Neural progenitor cell (in vitro differentiated cells): ENCODE measurements around the gene PNMA8A. TPM values are rescaled to one million over a fixed set of nuclear protein-coding genes. Genes with fewer than 3 reads are reported as not detected.

Experiments
- DNase-seq: peaks from one replicate; pipeline ENCODE4 v3.0.0-alpha.2; 2016; ENCODE audit warnings: low spot score
- H2AFZ ChIP-seq: fragments of 200-600 bp; sonication (generic); replicated peaks from 2 replicates; pipeline ENCODE4 v1.6.1; 2016; ENCODE audit warnings: antibody characterized with exemption
- H3F3A ChIP-seq: fragments of 200-600 bp; sonication (generic); 2 replicates; pipeline ENCODE4 v1.6.1; 2016; ENCODE audit warnings: antibody characterized with exemption, low read depth
- H3K27ac ChIP-seq: fragments of 200-600 bp; sonication (generic); 2 replicates; pipeline ENCODE4 v1.5.1; 2016; ENCODE audit warnings: mild to moderate bottlenecking
- H3K27me3 ChIP-seq: fragments of 200-600 bp; sonication (generic); 2 replicates; pipeline ENCODE4 v1.6.1; 2016; ENCODE audit warnings: mild to moderate bottlenecking, moderate library complexity
- H3K36me3 ChIP-seq: fragments of 200-600 bp; sonication (generic); 2 replicates; pipeline ENCODE4 v1.5.1; 2016
- H3K4me1 ChIP-seq: fragments of 200-600 bp; sonication (generic); 2 replicates; pipeline ENCODE4 v1.6.1; 2016; ENCODE audit warnings: mixed run types
- H3K4me2 ChIP-seq: fragments of 200-600 bp; sonication (generic); 2 replicates; pipeline ENCODE4 v1.6.1; 2016
- H3K4me3 ChIP-seq: fragments of 200-600 bp; sonication (generic); 2 replicates; pipeline ENCODE4 v1.5.1; 2016
- H3K79me2 ChIP-seq: fragments of 200-600 bp; sonication (generic); 2 replicates; pipeline ENCODE4 v1.6.1; 2016; ENCODE audit warnings: low read depth
- H3K9ac ChIP-seq: fragments of 200-600 bp; sonication (generic); 2 replicates; pipeline ENCODE4 v1.6.1; 2016
- H3K9me3 ChIP-seq: fragments of 200-600 bp; sonication (generic); 2 replicates; pipeline ENCODE4 v1.5.1; 2016; ENCODE audit warnings: low read depth
- H4K20me1 ChIP-seq: fragments of 200-600 bp; sonication (generic); 2 replicates; pipeline ENCODE4 v1.6.1; 2016; ENCODE audit warnings: low read depth
- H3K27ac Mint-ChIP-seq: 3 replicates; pipeline ENCODE4 v1.8.0; 2021; ENCODE audit warnings: mixed read lengths
- H3K27me3 Mint-ChIP-seq: 2 replicates; pipeline ENCODE4 v1.8.0; 2022; ENCODE audit warnings: low read depth, mild to moderate bottlenecking, inconsistent platforms, moderate library complexity, mixed read lengths; ENCODE audit not compliant: insufficient read depth
- H3K36me3 Mint-ChIP-seq: 3 replicates; pipeline ENCODE4 v1.8.0; 2021; ENCODE audit warnings: mixed read lengths
- H3K4me1 Mint-ChIP-seq: 3 replicates; pipeline ENCODE4 v1.8.0; 2021; ENCODE audit warnings: mixed read lengths
- H3K4me3 Mint-ChIP-seq: 3 replicates; pipeline ENCODE4 v1.8.0; 2021; ENCODE audit warnings: mild to moderate bottlenecking, moderate library complexity, mixed read lengths
- H3K9me3 Mint-ChIP-seq: 3 replicates; pipeline ENCODE4 v1.8.0; 2020; ENCODE audit warnings: mixed read lengths
- EZH2 ChIP-seq: fragments of 200-600 bp; sonication (generic); IDR thresholded peaks from 2 replicates; pipeline ENCODE4 v1.6.1; 2017; ENCODE audit warnings: antibody characterized with exemption, mild to moderate bottlenecking, moderate library complexity
- EZH2phosphoT487 ChIP-seq: fragments of 200-600 bp; sonication (generic); IDR thresholded peaks from 2 replicates; pipeline ENCODE4 v1.6.1; 2017; ENCODE audit warnings: antibody characterized with exemption
- total RNA-seq: library from RNA; depleted of rRNA; stranded (reverse); fragments of >200 nt; gene quantifications from 2 replicates; pipeline ENCODE4 v1.2.3, GENCODE V29; 2015; ENCODE audit warnings: low replicate concordance
- TF ChIP-seq, protein P1 (sequence below): fragments of 200-600 bp; sonication (generic); IDR thresholded peaks from 2 replicates; pipeline ENCODE4 v1.5.1; 2017; ENCODE audit warnings: antibody characterized with exemption, mild to moderate bottlenecking

Gene PNMA8A
- total RNA-seq, 1 donor from 2014 or later, result 43.9 TPM

DNA sequence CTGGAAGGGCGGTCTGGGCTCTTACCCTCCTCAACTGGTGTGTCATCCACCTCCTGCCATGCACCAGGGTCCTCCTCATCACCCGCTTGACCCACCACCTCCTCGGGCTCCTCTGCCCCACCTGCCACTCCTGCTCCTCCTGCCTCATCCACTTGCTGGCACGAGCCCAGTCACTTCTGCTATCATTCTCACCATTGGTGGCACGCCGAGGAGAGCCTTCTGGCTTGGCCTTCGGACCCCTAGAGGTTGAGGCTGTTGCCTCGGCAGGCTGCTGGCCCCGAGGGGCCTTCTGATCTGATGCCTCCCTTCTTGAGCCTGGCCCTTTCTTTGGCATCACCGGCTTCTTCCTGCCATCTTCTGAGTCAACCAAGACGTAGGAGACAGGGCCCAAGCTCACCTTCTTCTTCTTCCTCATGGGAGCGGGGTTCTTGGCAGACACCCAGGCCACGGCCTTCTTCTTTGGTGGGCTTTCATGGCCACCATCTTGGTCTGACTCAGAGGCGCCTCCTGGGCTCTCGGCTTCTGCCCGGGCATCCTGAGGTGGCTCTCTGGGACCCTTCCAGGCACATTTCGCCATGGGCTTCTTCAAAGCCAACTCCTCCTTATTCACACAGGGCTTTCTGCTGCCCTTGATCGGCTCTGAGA is 1.7 kb downstream of the PNMA8A start:
- Histone ChIP-seq H3F3A (peaks cover 6% of the 10 kb centered on the region), H3K79me2 (peaks cover 13% of the 10 kb centered on the region), H3K27ac (no peak overlapping the region), H3K9ac (no peak overlapping the region), H3K4me3 (no peak overlapping the region), H3K36me3 (no peaks in the 10 kb centered on the region), H4K20me1 (no peaks in the 10 kb centered on the region), H2AFZ (no peak overlapping the region), H3K9me3 (no peaks in the 10 kb centered on the region), H3K27me3 (peaks cover 3% of the 10 kb centered on the region), H3K4me1 (peaks cover 5% of the 10 kb centered on the region), H3K4me2 (no peak overlapping the region)
- Mint-ChIP-seq H3K9me3 (no peaks in the 10 kb centered on the region), H3K27me3 (peaks cover 14% of the 10 kb centered on the region), H3K4me3 (peak overlapping the region; percentile 46), H3K36me3 (peaks cover 38% of the 10 kb centered on the region), H3K27ac (peak overlapping the region; percentile 36), H3K4me1 (peaks cover 40% of the 10 kb centered on the region)
- no peak for DNase-seq
- TF ChIP-seq, protein P1, sequence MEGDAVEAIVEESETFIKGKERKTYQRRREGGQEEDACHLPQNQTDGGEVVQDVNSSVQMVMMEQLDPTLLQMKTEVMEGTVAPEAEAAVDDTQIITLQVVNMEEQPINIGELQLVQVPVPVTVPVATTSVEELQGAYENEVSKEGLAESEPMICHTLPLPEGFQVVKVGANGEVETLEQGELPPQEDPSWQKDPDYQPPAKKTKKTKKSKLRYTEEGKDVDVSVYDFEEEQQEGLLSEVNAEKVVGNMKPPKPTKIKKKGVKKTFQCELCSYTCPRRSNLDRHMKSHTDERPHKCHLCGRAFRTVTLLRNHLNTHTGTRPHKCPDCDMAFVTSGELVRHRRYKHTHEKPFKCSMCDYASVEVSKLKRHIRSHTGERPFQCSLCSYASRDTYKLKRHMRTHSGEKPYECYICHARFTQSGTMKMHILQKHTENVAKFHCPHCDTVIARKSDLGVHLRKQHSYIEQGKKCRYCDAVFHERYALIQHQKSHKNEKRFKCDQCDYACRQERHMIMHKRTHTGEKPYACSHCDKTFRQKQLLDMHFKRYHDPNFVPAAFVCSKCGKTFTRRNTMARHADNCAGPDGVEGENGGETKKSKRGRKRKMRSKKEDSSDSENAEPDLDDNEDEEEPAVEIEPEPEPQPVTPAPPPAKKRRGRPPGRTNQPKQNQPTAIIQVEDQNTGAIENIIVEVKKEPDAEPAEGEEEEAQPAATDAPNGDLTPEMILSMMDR, result no peak

DNA sequence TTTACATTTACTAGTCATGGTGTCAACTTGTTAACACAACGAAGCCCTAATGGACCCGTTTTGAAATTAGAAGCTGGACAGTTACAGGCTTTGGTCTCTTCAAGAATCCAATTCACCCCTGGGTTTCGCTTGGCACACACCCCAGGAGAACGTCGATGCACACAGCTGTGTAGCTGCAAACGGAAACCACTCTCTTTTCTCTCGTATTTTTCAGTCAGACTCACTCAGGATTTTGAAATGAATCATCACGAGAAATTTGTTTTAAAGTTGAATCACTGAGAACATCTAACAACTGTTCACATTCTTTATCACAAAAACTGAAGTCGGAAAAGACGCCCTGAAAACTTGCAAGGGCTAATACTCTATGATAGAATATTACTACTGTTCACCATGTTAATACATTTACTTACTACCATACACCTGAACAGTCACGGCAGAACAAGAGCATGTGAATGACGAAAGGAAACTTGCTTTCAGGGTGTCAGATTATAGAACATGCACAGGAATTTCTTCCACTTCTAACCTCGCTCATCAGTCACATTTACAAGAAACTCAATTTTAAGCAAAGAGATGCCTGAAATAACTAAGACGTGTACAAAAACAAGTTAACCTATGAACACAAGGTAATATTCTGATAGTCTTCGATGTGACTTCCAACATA is 4.7 kb downstream of the PNMA8A start:
- Histone ChIP-seq H4K20me1 (no peaks in the 10 kb centered on the region), H3K4me2 (no peak overlapping the region), H3F3A (no peaks in the 10 kb centered on the region), H3K4me3 (no peak overlapping the region), H3K9me3 (no peaks in the 10 kb centered on the region), H3K27me3 (no peaks in the 10 kb centered on the region), H3K27ac (no peak overlapping the region), H3K36me3 (no peaks in the 10 kb centered on the region), H3K79me2 (peaks cover 13% of the 10 kb centered on the region), H3K9ac (no peak overlapping the region), H2AFZ (no peak overlapping the region), H3K4me1 (peaks cover under 1% of the 10 kb centered on the region)
- H3K27ac Mint-ChIP-seq, result no peak overlapping the region
- no peak for DNase-seq
- H3K9me3 Mint-ChIP-seq, result peaks cover 2% of the 10 kb centered on the region
- peaks cover 13% of the 10 kb centered on the region for H3K27me3 Mint-ChIP-seq
- H3K4me3 Mint-ChIP-seq, result no peak overlapping the region
- peaks cover 21% of the 10 kb centered on the region for H3K4me1 Mint-ChIP-seq
- H3K36me3 Mint-ChIP-seq, result peaks cover 40% of the 10 kb centered on the region
- TF ChIP-seq, protein P1, result no peak
- no peak for TF ChIP-seq EZH2phosphoT487
- no peak for TF ChIP-seq EZH2

DNA sequence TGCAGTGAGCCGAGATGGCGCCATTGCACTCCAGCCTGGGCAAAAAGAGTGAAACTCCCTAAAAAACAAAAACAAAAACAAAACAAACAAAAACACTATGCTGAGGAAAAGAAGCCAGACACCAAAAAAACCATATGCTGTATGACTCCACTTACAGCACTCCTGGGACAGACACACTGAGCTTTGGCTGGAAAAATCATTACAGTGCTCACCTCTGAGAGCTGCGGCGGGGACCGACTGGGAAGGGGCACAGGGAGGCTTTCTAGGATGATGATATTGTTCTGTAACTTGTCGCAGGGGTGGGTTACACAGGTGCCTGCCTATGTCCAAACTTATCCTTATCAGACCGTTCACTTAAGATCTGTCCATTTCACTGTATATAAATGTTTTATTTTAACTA is 7.8 kb downstream of the PNMA8A start:
- peaks cover 9% of the 10 kb centered on the region for H3K27me3 Mint-ChIP-seq
- no peaks in the 10 kb centered on the region for H3K27me3 ChIP-seq
- no peak overlapping the region for H3K9ac ChIP-seq
- no peaks in the 10 kb centered on the region for H4K20me1 ChIP-seq
- H3K4me1 ChIP-seq, result no peaks in the 10 kb centered on the region
- no peak overlapping the region for H3K4me3 ChIP-seq
- H3K9me3 ChIP-seq, result no peaks in the 10 kb centered on the region
- no peak overlapping the region for H2AFZ ChIP-seq
- H3K36me3 Mint-ChIP-seq, result peaks cover 27% of the 10 kb centered on the region
- TF ChIP-seq, protein P1, result no peak
- TF ChIP-seq EZH2phosphoT487, result no peak
- TF ChIP-seq EZH2, result no peak
- no peaks in the 10 kb centered on the region for H3F3A ChIP-seq
- peaks cover 2% of the 10 kb centered on the region for H3K9me3 Mint-ChIP-seq
- no peak overlapping the region for H3K27ac ChIP-seq
- no peaks in the 10 kb centered on the region for H3K79me2 ChIP-seq
- H3K4me2 ChIP-seq, result no peak overlapping the region
- no peak for DNase-seq
- no peak overlapping the region for H3K4me3 Mint-ChIP-seq
- no peaks in the 10 kb centered on the region for H3K36me3 ChIP-seq
- peaks cover 12% of the 10 kb centered on the region for H3K4me1 Mint-ChIP-seq
- no peak overlapping the region for H3K27ac Mint-ChIP-seq
